PC-9 (cell line): ENCODE data around the gene PPP2R5A. TPM values are rescaled to one million over a fixed set of nuclear protein-coding genes. Genes with fewer than 3 reads are reported as not detected.

ENCODE experiments used
- BruUV-seq: library from RNA; stranded (reverse); fragments of 400-500 nt; replicated peaks from 2 replicates; lab custom pipeline; 2021; lab: Mats Ljungman, UMichigan
- CTCF ChIA-PET: fragments of 300-600 bp; sonication (Branson Sonifier 250); formaldehyde crosslinking; loops from one replicate; lab custom pipeline; 2022; ENCODE audit warnings: antibody characterized with exemption; lab: Charles Lee
- POLR2A ChIA-PET: fragments of 300-600 bp; sonication (Branson Sonifier 250); formaldehyde crosslinking; loops from one replicate; lab custom pipeline; 2022; ENCODE audit warnings: antibody characterized with exemption; ENCODE audit not compliant: unreplicated experiment; lab: Charles Lee
- DNase-seq, 2 experiments: peaks; one replicate each; pipeline versions ENCODE4 v3.0.0 to v3.0.0-alpha.2; 2015 to 2022; ENCODE audit warnings: mixed read lengths in 1 of 2
- H2AFZ ChIP-seq: fragments of 200-600 bp; sonication (generic); 2 replicates; pipeline ENCODE4 v1.8.1; 2017; ENCODE audit warnings: antibody characterized with exemption
- H3F3A ChIP-seq: fragments of 200-600 bp; sonication (generic); 2 replicates; pipeline ENCODE4 v1.8.1; 2017; ENCODE audit warnings: antibody characterized with exemption, mild to moderate bottlenecking, low read depth; ENCODE audit not compliant: insufficient read depth
- H3K27ac ChIP-seq: fragments of 200-600 bp; sonication (generic); 2 replicates; pipeline ENCODE4 v1.6.1; 2016; ENCODE audit warnings: mixed run types
- H3K27me3 ChIP-seq: fragments of 200-600 bp; sonication (generic); 2 replicates; pipeline ENCODE4 v1.6.1; 2016; ENCODE audit warnings: low read depth, mixed run types; ENCODE audit not compliant: insufficient read depth
- H3K36me3 ChIP-seq: fragments of 200-600 bp; sonication (generic); 2 replicates; pipeline ENCODE4 v1.6.1; 2016; ENCODE audit warnings: low read depth, mixed run types
- H3K4me1 ChIP-seq: fragments of 200-600 bp; sonication (generic); replicated peaks from 2 replicates; pipeline ENCODE4 v1.6.1; 2016; ENCODE audit warnings: mixed run types; ENCODE audit not compliant: insufficient read depth
- H3K4me2 ChIP-seq: fragments of 200-600 bp; sonication (generic); 2 replicates; pipeline ENCODE4 v1.6.1; 2017; ENCODE audit warnings: mixed run types
- H3K4me3 ChIP-seq: fragments of 200-600 bp; sonication (generic); 2 replicates; pipeline ENCODE4 v1.6.1; 2016; ENCODE audit warnings: mixed run types
- H3K79me2 ChIP-seq: fragments of 200-600 bp; sonication (generic); 2 replicates; pipeline ENCODE4 v1.6.1; 2017; ENCODE audit warnings: low read depth, mixed run types
- H3K9me2 ChIP-seq: fragments of 200-600 bp; sonication (generic); 2 replicates; pipeline ENCODE4 v1.8.1; 2017; ENCODE audit warnings: mild to moderate bottlenecking; ENCODE audit not compliant: insufficient read depth
- H3K9me3 ChIP-seq: fragments of 200-600 bp; sonication (generic); 2 replicates; pipeline ENCODE4 v1.8.1; 2016; ENCODE audit warnings: low read depth; ENCODE audit not compliant: insufficient read depth
- H4K20me1 ChIP-seq: fragments of 200-600 bp; sonication (generic); 2 replicates; pipeline ENCODE4 v1.8.1; 2017; ENCODE audit not compliant: insufficient read depth
- CTCF ChIP-seq: fragments of 200-600 bp; sonication (generic); conservative IDR thresholded peaks from 2 replicates; pipeline ENCODE4 v1.6.1; 2017; ENCODE audit warnings: mixed run types, antibody characterized with exemption, mild to moderate bottlenecking, moderate library complexity
- EZH2 ChIP-seq: fragments of 200-600 bp; sonication (generic); IDR thresholded peaks from 2 replicates; pipeline ENCODE4 v1.8.0; 2017; ENCODE audit warnings: antibody characterized with exemption, low read depth
- intact Hi-C: fragments of 100-400 bp; cut with micrococcal nuclease; formaldehyde crosslinking; loops from one replicate; pipeline ENCODE4 v1.10.0; 2022; ENCODE audit not compliant: unreplicated experiment
- total RNA-seq: library from RNA; stranded (reverse); gene quantifications from 2 replicates; pipeline ENCODE4 v1.2.3, GENCODE V29; 2021

The PPP2R5A gene
- total RNA-seq, 1 experiment from 2014 or later, result 26.7 TPM

- Histone ChIP-seq H3K36me3 (peaks cover 12% of the 10 kb centered on the region; the same call in 1 of the 2 replicates), H3K9me2 (no peaks in the 10 kb centered on the region), H3K79me2 (no peaks in the 10 kb centered on the region), H3K27me3 (no peaks in the 10 kb centered on the region), H3K4me2 (no peak overlapping the region), H4K20me1 (0 out of 2 replicates have a peak, but pooled peaks cover 3% of the 10 kb centered on the region), H2AFZ (no peak overlapping the region), H3F3A (peaks cover 6% of the 10 kb centered on the region; the same call in 1 of the 2 replicates), H3K4me1 (no peaks in the 10 kb centered on the region), H3K9me3 (no peaks in the 10 kb centered on the region), H3K27ac (no peak overlapping the region), H3K4me3 (no peak overlapping the region)
- no TSS peak for BruUV-seq
- intact Hi-C loops, result no loop called here
- ChIA-PET CTCF (interaction anchor here (0.7 kb wide), 1 partner anchor 289 kb away, joined by 4 read pairs; no protein-coding TSS in a partner anchor), POLR2A (no interaction called here)
- TF ChIP-seq CTCF (no peak), EZH2 (no peak)
- DNase-seq, result no peak
Measured at GRCh38 chr1:212353181-212353580, 68.0 kb downstream of the PPP2R5A start.

DNA sequence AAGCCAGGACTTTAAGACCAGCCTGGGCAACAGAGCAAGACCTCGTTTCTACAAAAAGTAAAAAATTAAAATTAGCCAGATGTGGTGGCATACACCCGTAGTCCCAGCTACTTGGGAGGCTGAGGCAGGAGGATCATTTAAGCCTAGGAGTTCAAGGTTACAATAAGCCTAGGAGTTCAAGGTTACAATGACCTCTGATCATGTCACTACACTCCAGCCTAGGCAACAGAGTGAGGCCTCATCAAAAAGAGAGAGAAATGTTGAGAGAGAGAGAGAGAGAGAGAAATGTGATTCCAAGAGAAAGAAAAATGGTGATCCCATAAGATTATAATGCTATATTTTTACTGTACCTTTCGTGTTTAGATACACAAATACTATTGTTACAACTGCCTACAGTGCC lies 69.3 kb downstream of the PPP2R5A start:
- TF ChIP-seq EZH2, result no peak
- no peak for TF ChIP-seq CTCF
- no peaks in the 10 kb centered on the region for H3K79me2 ChIP-seq
- H3K27me3 ChIP-seq, result no peaks in the 10 kb centered on the region
- no peak for DNase-seq
- CTCF ChIA-PET, result no interaction called here
- peaks cover 3% of the 10 kb centered on the region; the same call in 1 of the 2 replicates for H3F3A ChIP-seq
- BruUV-seq, result no TSS peak
- H2AFZ ChIP-seq, result no peak overlapping the region
- no peak overlapping the region for H3K27ac ChIP-seq
- no peaks in the 10 kb centered on the region for H3K9me2 ChIP-seq
- no peaks in the 10 kb centered on the region for H3K9me3 ChIP-seq
- H3K4me1 ChIP-seq, result no peaks in the 10 kb centered on the region
- POLR2A ChIA-PET, result no interaction called here
- H3K4me2 ChIP-seq, result no peak overlapping the region
- 0 out of 2 replicates have a peak, but pooled peaks cover 2% of the 10 kb centered on the region for H4K20me1 ChIP-seq
- peaks cover 12% of the 10 kb centered on the region; the same call in 1 of the 2 replicates for H3K36me3 ChIP-seq
- intact Hi-C loops, result no loop called here
- H3K4me3 ChIP-seq, result no peak overlapping the region

- H4K20me1 ChIP-seq, result no peaks in the 10 kb centered on the region
- BruUV-seq, result no TSS peak
- H3F3A ChIP-seq, result peaks cover 3% of the 10 kb centered on the region; the same call in 1 of the 2 replicates
- H3K9me3 ChIP-seq, result no peaks in the 10 kb centered on the region
- ChIA-PET POLR2A (no interaction called here), CTCF (no interaction called here)
- H3K36me3 ChIP-seq, result peaks cover 13% of the 10 kb centered on the region; the same call in 1 of the 2 replicates
- no peaks in the 10 kb centered on the region for H3K9me2 ChIP-seq
- no peaks in the 10 kb centered on the region for H3K4me1 ChIP-seq
- no peak overlapping the region for H3K27ac ChIP-seq
- H3K4me3 ChIP-seq, result no peak overlapping the region
- H3K4me2 ChIP-seq, result no peak overlapping the region
- TF ChIP-seq EZH2 (no peak), CTCF (no peak)
- no peaks in the 10 kb centered on the region for H3K79me2 ChIP-seq
- no peaks in the 10 kb centered on the region for H3K27me3 ChIP-seq
- intact Hi-C loops, result loop anchor here (1.0 kb wide), 1 partner anchor 8 kb away; no protein-coding TSS in a partner anchor
- no peak overlapping the region for H2AFZ ChIP-seq
- no peak for DNase-seq
Measured at GRCh38 chr1:212355230-212355969, 70.2 kb downstream of the PPP2R5A start.
